Stimulated activated CD8-positive, alpha-beta memory T cell treated with anti-CD3 and anti-CD28 coated beads, Interleukin-12 subunit alpha, Interleukin-12 subunit beta, amount 100 ng/mL, for 24 hours (primary cell): ENCODE data around the gene KRT10.

ENCODE experiments used
- DNase-seq: peaks from one replicate; pipeline ENCODE4 v3.0.0-alpha.2; 2020; ENCODE audit errors: extremely low read depth

KRT10 gene

GRCh38 chr17:40803617-40804082 lies 18.8 kb downstream of the KRT10 start:
- peak; percentile 35 for DNase-seq

DNA sequence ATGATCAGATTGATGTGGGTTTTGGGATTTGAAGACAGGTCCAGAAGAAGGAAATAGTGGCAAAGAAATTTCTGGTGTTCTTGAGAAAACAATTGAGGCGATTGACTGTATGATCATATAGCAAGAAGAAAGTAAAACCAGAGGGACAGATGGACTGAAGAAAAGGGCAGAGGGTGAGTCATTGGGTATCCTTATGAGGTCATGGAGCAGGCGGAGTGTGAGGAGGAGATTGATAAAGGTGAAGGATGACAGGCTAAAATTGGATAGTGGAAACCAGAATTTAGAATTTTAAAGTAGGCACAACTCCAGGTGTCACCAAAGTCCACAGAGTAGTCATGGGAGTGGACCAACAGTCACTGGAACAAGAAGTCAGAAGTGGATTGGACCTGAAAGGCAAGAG lies 21.3 kb downstream of the KRT10 start:
- no peak for DNase-seq

- no peak for DNase-seq
Observed at GRCh38 chr17:40800381-40800780, 22.0 kb downstream of the KRT10 start.

DNA sequence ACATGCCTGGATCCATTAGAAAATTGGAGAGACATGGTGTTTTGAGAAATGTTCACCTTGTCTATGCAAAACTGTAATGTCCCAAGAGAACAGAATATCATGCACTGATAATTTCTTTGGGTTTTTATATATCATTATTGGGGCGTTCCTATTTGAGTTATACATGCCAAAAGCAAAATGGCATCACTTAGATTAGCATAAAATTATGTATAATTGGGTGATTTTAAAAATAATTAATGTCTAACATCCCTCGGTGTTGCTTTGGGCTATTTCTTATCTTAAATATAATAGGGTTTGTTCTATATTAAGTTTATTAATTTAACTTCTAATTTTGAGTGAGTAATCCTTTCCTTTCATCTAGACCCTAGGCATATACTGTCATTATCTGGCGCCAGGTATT lies 22.6 kb downstream of the KRT10 start, which contains the start of gene KRT28:
Gene KRT28, minus strand, starts transcription at position 101 of the 400 bp plus-strand sequence. Its CDS starts 66 bp downstream, at position 35.
- no peak for DNase-seq

- no peak for DNase-seq
Observed at GRCh38 chr17:40796846-40797245, 25.6 kb downstream of the KRT10 start.

- DNase-seq: no peak
Observed at GRCh38 chr17:40795019-40795667, 27.3 kb downstream of the KRT10 start.

DNA sequence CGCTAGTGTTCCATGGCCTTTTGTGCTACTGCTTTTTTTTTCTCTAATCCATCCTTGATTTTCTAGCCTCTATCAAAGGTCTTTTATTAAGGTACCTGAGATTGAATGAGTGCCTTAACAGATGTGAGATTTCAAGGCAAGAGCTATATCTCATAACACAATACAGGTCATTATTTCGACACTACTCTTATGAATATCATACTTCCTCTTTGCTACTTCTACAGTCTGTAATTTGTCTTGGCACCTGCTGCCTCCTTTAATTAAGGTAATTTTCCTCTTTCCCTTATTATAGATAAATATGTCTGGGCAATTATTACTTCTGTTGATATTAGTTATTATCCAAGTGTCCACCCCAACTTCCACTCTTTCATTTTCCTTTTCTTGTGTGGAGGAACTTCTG lies 27.9 kb downstream of the KRT10 start:
- no peak for DNase-seq

- no peak for DNase-seq
Observed at GRCh38 chr17:40793832-40794231, 28.6 kb downstream of the KRT10 start.

DNA sequence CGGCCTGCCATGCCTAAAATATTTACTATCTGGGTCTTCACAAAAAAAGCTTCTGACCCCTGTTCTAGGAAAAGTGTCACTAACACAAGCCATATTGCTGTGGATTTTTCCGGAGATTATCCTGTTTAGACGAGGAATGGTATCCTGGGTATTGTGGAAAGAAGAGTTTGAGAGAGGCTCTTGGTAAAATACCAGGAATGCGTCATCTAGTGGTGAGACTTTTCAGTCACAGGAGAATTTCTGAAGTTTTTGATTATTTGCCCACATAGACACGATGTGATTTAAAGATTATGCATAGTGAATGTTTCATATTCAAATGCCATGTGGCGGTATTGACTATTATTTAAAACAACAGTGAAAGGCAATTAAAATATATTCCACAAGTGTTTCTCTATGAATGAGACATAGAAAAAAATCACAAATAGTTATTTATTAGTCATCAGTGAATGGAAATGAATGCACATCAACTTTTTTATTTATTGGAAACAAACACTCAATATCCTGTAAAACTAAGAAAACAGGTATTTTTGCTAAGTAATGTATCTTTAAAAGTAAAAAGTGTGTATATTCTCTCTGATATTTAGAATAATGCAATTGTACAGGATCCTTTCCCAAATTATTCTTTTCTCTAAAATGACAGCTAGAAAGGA lies 30.5 kb downstream of the KRT10 start:
- DNase-seq: no peak

DNA sequence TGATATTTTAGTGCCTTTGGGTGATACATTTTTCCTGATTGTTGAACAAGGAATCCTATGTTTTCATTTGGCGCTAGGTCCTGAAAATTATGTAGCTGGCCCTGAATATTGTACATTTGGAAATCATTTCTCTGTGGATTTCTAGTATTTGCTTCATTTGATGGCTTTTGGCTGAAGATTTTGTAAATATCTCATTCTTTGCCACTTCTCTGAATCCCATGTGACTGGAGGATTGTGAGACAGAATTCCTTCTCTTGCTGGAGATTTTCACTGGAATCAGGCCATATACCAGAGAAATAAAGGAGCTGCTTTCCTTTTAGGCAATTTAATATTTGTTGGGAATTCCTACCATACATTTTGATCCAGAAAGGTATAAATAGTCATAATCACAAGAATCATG lies 31.3 kb downstream of the KRT10 start:
- no peak for DNase-seq

DNA sequence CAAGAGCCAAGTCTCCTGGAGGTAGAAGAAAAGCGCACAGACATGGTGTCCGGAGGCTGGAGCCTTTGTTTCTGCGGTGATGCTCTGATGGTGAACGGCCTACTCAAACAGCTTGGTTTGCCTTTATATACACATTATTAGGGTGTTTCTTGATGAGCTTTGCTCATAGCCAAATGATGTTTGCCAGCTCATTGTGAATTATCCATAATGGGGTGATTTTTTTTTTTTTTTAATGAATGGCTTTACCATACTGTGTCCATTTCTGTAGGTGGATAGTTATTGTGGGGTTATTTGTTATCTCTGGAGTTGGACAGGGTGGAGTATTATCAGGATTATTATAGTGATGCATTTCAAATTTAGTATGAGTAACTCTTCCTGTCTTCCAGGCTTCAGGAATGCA lies 40.0 kb downstream of the KRT10 start, which contains the start of gene KRT27:
Gene KRT27, minus strand, starts transcription at position 101 of the 400 bp plus-strand sequence. Its CDS starts 57 bp downstream, at position 44.
- no peak for DNase-seq

GRCh38 chr17:40779181-40779909 lies 43.1 kb downstream of the KRT10 start:
- DNase-seq: no peak

DNA sequence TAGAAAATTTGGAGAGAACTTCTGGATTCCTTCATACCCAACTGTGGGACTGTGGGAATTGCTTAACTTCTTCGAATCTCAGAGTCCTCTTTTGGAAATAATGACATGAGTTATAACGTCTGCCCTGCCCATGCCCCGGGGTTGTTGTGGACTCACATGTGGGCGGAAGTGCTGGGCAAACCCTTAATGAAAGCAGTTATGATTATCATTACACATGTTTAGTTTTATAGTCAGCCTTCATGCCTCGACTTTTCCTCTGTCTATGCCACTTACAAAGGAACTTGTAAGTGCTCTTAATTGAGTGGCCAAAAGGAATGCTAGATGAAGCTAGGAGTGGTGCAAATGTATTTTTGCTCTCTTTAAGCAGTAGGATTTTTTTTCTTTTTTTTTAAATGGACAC lies 44.0 kb downstream of the KRT10 start:
- DNase-seq: no peak

DNA sequence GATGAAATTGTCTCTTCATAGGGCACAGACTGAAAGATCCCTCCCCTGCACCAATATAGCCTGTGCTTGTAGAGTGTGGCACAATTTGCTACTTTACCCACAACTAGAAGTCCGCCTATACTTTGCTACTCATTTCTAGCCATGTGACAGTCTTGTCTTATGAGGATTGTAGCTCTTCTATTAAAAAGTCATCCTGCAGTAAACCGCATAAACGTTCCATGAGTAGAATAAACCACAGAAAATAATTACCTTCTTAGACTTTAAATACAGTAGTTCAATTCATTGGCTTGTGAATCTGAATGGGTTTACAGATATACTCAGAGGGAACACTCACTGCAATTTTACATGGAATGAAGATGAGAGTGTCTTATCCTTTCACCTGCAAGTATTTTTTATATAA lies 44.4 kb downstream of the KRT10 start:
- no peak for DNase-seq

DNA sequence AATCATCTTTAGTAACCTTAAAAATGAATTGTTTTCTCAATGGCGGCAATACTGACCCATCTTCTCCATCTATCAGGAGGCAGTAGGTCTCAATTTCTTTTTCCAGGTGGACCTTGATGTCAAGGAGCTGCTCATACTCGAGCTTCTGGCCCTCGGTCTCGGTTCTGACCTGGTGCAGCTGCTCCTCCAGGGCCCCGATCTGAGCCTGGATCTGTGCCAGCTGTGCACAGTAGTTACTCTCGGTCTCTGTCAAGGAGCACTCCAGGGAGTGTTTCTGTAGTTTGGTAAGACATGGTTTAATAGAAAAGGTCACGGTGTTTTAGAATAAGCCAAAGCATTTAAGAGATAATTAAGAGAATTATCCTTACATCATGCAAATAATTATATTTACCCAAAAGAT lies 45.0 kb downstream of the KRT10 start:
- no peak for DNase-seq

GRCh38 chr17:40775945-40776344 lies 46.5 kb downstream of the KRT10 start:
- DNase-seq: no peak

DNA sequence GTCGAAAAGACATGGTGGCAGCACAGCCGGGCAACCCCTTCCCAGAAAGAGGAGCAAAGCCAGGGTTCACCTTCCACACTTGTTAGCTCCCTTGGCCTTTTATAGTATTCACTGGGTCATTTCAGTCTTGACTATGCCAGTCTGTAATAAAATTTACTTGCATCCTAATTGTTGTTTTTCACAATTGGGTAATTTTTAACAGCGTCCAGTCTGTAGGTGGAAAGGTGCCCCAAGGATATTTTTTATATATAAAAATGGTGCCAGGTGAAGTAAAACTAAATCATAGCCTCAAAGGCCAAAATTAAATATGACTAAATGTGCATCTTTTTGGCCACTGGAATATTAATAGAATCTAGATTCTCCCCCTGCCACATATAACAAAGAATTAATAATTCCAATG lies 50.3 kb downstream of the KRT10 start, which contains the start of gene KRT26:
Gene KRT26, minus strand, starts transcription at position 101 of the 400 bp plus-strand sequence. Its CDS starts 88 bp downstream, at position 13.
- DNase-seq: no peak
